ENCODE measurements around the gene ZCWPW1.

DNA sequence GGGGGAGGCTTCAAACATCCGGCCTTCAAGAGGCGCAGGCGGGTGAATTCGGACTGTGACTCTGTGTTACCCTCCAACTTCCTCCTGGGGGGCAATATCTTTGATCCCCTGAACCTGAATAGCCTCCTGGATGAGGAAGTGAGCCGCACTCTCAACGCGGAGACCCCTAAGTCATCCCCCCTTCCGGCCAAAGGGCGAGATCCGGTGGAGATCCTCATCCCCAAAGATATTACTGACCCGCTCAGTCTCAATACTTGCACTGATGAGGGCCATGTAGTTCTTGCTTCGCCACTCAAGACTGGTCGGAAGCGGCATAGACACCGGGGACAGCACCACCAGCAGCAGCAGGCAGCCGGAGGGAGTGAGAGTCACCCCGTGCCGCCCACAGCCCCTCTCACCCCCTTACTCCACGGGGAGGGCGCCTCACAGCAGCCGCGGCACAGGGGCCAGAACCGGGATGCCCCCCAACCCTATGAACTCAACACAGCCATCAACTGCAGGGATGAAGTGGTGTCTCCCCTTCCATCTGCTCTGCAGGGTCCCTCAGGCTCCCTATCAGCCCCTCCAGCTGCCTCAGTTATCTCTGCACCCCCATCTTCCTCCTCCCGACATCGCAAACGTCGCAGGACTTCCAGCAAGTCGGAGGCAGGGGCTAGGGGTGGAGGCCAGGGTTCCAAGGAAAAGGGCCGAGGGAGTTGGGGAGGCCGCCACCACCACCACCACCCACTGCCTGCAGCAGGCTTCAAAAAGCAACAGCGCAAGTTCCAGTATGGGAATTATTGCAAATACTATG lies 2.2 kb upstream of the ZCWPW1 start:
- TF ChIP-seq EZH2 (IDR thresholded peaks at IDR 0.05; ENCODE audit: insufficient read depth, poor library complexity, severe bottlenecking) (no peak), EZH2phosphoT487 (IDR thresholded peaks at IDR 0.05; ENCODE audit: insufficient read depth, low read depth) (no peak)
